ENCODE data around the gene OTUB2. TPM values are rescaled to one million over a fixed set of nuclear protein-coding genes. Genes with fewer than 3 reads are reported as not detected.

Gene OTUB2
- total and polyA plus RNA-seq, 11 donors, result 0.09 to 0.60 (median 0.38) TPM

DNA sequence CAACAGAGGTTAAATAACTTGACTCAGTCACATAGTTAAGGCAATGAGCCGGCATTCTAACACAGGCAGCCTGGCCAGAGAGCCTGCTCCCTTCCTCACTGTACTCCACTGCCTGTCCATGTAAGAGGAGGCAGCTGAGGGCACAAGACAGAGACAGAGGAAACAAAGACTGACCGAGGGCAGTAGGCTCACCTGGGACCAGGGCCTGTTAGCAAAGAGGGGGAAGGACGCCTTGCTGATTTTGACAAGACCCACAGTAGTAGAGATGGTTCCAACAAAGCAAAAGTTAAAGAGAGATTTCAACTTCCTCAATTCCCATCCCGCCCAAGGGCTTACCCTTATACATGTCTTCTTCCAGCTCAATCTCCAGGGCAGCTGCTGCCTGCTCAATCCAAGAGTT is 26.5 kb downstream of the OTUB2 start:
- H3K9me3 ChIP-seq, result no peaks in the 10 kb centered on the region
- H3K4me1 ChIP-seq, result peaks cover 0 to 45% (median 25%) of the 10 kb centered on the region in 12 donors
- DNase-seq (peak in 1 of 5 donors; percentile 1), ATAC-seq (no peak)
- WGBS, 4 donors, result 81 to 87% (median 85%) methylated on average over 4 of the region's 4 CpGs
- intact Hi-C loops (cut with DNase I), result loop anchor here in 4 of 10 donors (5.0 kb wide), 1 partner anchor 85 kb away; no protein-coding TSS in a partner anchor
- TF ChIP-seq, protein P1, sequence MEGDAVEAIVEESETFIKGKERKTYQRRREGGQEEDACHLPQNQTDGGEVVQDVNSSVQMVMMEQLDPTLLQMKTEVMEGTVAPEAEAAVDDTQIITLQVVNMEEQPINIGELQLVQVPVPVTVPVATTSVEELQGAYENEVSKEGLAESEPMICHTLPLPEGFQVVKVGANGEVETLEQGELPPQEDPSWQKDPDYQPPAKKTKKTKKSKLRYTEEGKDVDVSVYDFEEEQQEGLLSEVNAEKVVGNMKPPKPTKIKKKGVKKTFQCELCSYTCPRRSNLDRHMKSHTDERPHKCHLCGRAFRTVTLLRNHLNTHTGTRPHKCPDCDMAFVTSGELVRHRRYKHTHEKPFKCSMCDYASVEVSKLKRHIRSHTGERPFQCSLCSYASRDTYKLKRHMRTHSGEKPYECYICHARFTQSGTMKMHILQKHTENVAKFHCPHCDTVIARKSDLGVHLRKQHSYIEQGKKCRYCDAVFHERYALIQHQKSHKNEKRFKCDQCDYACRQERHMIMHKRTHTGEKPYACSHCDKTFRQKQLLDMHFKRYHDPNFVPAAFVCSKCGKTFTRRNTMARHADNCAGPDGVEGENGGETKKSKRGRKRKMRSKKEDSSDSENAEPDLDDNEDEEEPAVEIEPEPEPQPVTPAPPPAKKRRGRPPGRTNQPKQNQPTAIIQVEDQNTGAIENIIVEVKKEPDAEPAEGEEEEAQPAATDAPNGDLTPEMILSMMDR (IDR thresholded peaks at IDR 0.05), result no peak
- TF ChIP-seq POLR2A (IDR thresholded peaks at IDR 0.05), result no peak
- peak overlapping the region in 1 of 12 donors; percentile 36 for H3K27ac ChIP-seq
- H3K4me3 ChIP-seq, result no peak overlapping the region
- no peaks in the 10 kb centered on the region for H3K27me3 ChIP-seq
- peaks cover 0 to 100% (median 97%) of the 10 kb centered on the region in 9 donors for H3K36me3 ChIP-seq

DNA sequence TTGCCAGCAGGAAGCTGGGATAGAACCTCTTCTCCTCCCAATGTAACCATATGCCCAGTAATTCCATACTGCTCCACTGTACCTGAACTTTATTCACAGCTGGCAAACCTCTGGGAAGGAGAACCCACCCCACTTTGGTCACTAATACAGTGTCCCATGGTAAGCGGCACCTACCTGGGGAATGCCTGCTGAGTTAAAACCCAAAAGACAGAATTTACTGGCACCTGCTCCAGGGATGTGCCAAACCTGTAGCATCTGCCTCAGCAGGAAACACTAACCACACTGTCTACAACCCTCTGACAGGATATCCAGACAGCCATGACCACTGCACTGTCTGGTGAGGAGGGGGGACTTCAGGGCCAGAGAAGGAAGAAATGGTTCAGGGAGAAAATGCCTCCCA is 28.3 kb downstream of the OTUB2 start:
- H3K9me3 ChIP-seq, result no peaks in the 10 kb centered on the region
- peaks cover 0 to 100% (median 98%) of the 10 kb centered on the region in 9 donors for H3K36me3 ChIP-seq
- H3K4me3 ChIP-seq, result no peak overlapping the region
- 98 to 100% (median 99%) methylated on average over 1 of the region's 1 CpG for WGBS, 4 donors
- no peak overlapping the region for H3K27ac ChIP-seq
- H3K4me1 ChIP-seq, result peaks cover 0 to 42% (median 28%) of the 10 kb centered on the region in 12 donors
- DNase-seq (no peak), ATAC-seq (no peak)
- TF ChIP-seq, protein P1 (IDR thresholded peaks at IDR 0.05), result no peak
- no peak for TF ChIP-seq POLR2A (IDR thresholded peaks at IDR 0.05)
- intact Hi-C loops (cut with DNase I), result loop anchor here in 4 of 10 donors (5.0 kb wide), 1 partner anchor 83 kb away; no protein-coding TSS in a partner anchor
- no peaks in the 10 kb centered on the region for H3K27me3 ChIP-seq

DNA sequence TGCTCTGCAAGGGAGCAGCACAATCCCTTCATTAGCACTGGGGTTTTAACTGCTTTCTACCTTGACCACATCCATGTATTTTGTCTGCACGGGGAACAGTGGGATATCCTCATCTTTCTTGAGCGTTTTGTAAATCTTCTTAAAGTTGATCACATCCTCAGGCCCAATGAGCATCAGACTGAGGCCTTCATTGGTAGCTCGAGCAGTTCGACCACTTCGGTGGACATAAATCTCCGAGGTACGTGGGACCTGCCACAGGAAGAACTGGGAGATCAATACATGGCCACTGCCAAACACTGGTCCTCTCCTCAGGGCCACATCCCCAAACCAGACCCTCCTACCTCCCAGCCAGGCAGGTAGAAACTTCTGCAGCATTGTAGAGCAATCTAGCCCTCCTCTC is 28.8 kb downstream of the OTUB2 start:
- Histone ChIP-seq H3K9me3 (no peaks in the 10 kb centered on the region), H3K36me3 (peaks cover 0 to 100% (median 98%) of the 10 kb centered on the region in 9 donors), H3K4me1 (peaks cover 0 to 47% (median 29%) of the 10 kb centered on the region in 12 donors), H3K4me3 (no peak overlapping the region), H3K27ac (no peak overlapping the region), H3K27me3 (no peaks in the 10 kb centered on the region)
- WGBS, 4 donors, result 94 to 99% (median 95%) methylated on average over 7 of the region's 7 CpGs
- intact Hi-C loops (cut with DNase I), result loop anchor here in 4 of 10 donors (5.0 kb wide), 1 partner anchor 82 kb away; no protein-coding TSS in a partner anchor
- no peak for ATAC-seq
- DNase-seq, result no peak
- TF ChIP-seq POLR2A (IDR thresholded peaks at IDR 0.05), result no peak
- TF ChIP-seq, protein P1 (IDR thresholded peaks at IDR 0.05), result no peak

DNA sequence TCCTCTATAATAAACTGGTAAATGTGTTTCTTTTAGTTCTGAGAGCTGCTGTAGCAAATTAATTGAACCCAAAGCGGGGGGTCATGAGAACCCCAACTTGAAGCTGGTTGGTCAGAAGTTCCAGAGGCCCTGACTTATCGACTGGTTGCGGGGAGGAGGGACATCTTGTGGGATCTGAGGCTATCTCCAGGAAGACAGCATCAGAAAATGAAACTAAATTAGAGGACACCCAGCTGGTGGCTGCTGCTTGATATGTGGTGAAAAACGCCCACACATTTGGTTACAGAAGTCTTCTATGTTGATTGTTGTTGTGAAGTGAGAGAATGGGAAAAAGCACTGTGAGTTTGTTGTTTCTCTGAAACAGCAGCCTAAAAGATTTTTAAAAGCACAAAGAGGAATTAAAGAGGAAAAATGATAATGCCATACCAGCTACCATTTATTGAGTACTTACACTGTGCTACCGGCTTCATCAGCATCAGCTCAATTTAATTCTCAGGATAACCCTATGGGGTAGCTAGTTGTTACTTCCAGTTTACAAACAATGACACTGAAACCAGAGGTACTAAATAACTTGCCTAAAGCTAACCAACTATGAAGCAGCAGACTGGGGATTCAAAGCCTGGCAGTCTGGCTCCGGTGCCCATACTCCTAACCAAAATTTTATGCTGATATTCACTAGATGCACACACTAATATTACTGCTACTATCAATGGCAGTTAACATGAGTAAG is 30.6 kb downstream of the OTUB2 start:
- DNase-seq (no peak), ATAC-seq (no peak)
- peak overlapping the region in 1 of 12 donors; percentile 59 for H3K27ac ChIP-seq
- peaks cover 0 to 100% (median 98%) of the 10 kb centered on the region in 9 donors for H3K36me3 ChIP-seq
- intact Hi-C loops (cut with DNase I), result no loop called here
- 76 to 87% (median 81%) methylated on average over 6 of the region's 6 CpGs for WGBS, 4 donors
- TF ChIP-seq, protein P1 (IDR thresholded peaks at IDR 0.05), result no peak
- no peak for TF ChIP-seq POLR2A (IDR thresholded peaks at IDR 0.05)
- no peak overlapping the region for H3K4me3 ChIP-seq
- H3K9me3 ChIP-seq, result no peaks in the 10 kb centered on the region
- H3K4me1 ChIP-seq, result peaks cover 0 to 37% (median 23%) of the 10 kb centered on the region in 12 donors
- H3K27me3 ChIP-seq, result no peaks in the 10 kb centered on the region
